HG02970 (cell line): ENCODE measurements around the gene CLDN1.

Experiments
- ATAC-seq: cut with Tn5 transposase; IDR thresholded peaks from one replicate; pipeline ENCODE4 v1.9.1; 2021; ENCODE audit warnings: mild to moderate bottlenecking, moderate library complexity, moderate number of reproducible peaks; ENCODE audit not compliant: unreplicated experiment, low FRiP score

The CLDN1 gene

DNA sequence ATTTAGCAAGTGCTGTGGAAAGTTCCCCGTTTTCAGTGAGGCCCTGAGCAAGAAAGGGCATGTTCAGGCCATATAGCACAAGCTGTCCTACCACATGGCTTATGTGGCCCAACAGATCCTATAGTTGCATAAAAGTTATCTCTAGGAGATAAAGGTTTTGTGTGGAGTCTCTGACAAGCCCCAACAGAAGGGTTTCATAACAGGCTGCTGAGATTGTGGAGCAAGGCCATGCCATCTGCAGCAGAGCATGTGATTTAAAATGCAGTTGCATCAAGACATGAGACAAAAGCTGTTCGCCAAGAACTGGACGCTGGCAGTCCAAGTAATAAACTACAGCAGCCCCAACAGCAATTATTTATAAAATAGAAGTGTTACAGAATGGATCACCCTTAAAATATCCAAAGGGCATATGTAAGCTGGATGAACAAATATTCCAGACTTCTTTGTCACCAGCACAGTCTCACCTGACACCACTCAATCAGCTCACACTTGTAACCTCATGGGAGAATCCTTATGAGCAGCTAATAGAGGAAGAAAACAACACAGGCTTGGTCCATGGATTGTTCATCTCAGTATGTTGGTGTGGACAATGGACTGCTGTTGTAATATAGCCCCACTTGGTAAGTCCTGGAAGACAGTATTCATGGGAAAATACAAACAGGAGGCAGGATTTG, 14.4 kb upstream of the CLDN1 start:
- ATAC-seq = no peak

DNA sequence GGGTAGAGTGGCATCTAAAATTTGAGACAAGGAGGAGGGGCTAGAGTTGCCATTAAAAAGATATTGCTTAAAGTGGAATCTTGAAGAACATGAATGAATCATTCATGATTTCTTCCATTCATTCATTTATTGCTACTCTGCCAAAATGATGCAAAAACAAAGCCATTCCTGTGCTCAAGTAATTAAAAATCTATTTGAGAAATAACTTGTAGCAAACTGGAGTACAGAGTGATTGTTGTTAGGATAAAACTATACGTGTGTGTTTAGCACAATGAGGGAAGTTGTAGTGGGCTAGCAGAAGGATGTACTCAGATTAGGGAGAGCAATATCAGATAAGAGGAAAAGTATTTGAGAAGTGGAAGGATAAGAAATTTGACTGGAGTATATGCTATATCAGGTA, 11.7 kb upstream of the CLDN1 start:
- no peak for ATAC-seq

DNA sequence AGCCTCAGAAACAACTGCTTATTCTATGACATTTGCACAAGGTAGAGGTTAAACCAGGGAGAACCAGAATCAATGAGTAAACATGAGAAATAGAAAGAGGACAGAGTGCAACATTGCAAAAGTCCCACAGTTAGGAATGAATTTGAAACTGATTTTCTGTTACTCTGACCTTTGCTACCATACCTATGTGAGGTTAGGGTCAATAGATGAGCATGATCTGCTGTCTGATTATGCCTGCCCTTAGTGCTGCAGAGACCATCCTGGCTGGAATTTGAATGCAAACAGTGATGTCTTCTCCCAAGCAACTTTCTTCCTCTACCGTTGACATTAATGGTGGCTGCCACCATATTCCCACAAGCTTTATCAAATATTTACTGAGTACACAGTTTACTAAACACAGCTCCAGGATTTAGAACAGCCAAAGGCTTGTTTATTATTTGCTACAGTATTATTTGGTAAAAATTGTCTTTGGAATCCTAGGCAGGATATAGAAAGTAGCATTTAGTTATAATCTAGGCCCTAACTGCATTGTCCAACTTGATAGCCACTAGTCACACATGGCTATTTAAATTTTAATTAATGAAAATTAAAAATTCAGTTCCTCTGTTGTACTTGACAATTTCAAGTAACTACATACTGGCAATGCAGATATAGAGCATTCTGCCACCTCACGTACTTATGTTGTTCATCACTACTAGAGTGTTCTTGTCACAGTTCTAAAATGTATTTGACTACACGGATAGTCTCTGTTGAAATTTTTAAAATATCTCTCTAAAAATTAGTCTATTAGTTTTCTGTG, 8.9 kb upstream of the CLDN1 start:
- ATAC-seq = no peak

DNA sequence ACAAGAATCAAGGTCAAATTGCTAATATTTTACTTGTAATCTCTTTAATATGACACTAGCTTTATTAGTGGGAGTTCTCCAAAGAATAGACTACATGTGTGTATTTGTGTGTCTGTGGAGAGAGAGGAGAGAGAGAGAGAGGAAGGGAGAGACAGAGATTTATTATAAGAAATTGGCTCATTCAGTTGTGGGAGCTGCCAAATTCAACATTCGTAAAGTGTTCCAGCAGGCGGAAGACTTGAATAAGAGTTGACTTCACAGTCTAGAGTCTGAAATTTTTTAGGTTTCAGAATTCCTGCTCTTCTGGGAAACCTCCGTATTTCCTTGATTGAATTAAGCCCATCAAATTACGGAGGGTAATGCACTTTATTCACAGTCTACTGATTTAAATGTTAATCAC, 4.7 kb upstream of the CLDN1 start:
- ATAC-seq = no peak

DNA sequence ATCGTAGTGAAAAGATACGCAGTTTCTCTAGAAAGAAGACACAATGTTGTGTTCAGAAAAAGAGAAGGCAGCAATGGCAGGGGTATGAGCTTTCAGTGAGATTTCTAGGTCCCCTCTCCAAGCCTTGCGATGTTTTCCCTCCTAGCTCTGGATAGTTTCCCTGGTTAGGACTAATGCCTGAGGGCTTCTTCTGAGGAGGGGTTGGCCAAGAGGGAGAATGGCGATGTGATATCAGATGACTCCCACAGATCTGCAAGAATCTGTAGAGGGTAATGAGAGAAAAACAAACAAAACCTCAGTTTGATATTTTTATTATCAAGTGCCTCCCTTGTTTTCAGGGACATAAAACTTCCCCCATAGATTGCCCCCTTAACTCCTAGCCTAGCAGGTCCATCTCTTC, 4.1 kb upstream of the CLDN1 start:
- no peak for ATAC-seq

DNA sequence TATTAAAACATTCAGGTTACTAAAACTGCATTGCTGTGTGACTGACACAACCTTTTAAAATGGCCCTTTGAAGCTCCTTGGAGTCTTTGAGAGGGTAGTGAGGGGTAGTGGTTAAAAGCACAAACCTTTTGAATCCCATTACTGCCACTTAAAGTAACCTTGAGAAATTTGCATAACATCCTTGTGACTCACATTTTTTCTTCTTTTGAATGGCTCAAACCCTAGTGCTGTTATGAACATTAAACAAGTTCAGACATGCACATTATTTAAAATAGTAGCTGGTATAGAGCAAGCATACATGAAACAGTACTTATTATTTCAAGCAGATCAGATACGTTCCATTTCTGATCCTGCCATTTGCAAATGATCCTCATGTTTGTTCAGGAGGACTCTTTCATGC, 3.7 kb upstream of the CLDN1 start:
- no peak for ATAC-seq

DNA sequence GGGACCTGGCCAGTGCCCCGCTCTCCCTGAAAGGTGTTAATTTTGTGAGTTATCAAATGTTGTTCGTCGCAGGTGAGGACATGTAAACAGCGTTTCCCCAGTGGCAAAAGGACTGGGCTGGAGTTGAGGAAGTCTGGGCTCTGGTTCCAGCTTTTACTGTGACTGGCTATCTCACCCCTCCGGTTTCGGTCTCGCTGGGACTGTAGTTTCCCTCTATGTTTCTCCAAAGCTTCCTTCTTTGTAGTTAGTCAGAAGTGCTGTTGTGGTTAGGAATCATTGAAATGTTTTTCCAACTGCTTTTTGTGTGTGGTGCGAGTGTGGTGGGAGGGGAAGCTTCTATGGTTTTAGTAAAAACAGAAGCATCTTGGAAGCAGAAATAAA, 990 bp upstream of the CLDN1 start:
- no peak for ATAC-seq

DNA sequence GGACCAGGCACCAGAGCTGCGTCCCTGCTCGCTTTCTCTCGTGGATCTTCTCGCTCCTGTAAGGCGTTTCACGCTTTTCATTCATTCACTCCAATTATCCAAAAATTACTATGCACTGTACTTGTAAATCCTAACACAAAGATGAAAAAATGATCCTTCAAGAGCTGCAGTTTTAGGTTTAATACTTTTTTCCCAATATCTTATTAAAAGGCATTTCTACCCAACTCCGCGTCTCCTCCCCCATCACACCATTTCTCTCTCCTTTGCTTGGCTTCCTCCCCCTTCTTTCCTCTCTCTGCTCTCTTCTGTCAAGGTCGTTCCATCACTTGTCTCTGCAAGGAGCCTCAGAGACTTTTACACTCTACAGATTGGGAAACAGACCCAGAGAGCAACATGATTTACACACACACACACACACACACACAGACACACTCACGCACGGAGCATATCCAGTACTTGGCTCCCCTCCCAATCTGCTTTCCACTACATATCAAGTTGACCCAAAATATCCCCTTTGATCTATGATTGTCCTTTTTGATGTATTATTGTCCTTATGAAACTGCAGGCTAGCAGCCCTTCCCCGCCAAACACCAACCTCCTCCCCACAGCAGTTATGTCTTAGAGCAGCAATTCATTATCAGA, 479 bp upstream of the CLDN1 start:
- no peak for ATAC-seq

DNA sequence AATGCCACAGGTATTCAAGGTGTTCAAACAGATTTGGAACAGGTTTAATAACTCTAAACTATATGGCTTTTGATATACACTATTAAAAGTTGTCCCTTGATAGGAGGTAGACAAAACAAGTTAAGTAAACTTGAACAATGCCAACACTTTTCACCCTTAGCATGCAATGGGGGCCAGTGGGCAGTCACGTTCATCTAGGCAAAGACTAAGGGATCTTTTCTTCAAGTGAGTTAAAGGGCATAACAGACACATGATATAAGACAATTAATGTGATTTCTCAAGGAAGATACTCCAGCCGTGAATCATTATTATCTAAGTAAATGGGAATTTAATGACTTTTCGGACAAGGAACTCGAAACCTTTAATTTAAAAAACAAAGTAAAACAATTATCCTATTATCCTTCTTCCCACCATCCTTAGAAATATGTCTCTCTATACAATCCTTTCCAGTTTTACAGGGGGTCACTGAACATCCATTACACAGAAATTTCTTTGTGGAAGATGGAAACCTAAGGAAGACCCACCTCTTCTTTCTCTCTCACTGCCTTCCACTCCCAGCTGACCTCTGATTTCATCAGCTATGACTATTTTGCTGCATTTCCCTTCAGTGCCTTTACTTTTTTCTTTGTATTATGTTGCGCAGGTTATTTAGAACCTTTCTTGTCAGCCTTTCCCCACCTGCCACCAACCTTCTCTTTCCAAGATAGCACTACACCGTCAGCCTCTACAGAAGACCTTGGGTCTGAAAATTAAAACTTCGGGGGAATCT, 1.5 kb downstream of the CLDN1 start:
- ATAC-seq = no peak

DNA sequence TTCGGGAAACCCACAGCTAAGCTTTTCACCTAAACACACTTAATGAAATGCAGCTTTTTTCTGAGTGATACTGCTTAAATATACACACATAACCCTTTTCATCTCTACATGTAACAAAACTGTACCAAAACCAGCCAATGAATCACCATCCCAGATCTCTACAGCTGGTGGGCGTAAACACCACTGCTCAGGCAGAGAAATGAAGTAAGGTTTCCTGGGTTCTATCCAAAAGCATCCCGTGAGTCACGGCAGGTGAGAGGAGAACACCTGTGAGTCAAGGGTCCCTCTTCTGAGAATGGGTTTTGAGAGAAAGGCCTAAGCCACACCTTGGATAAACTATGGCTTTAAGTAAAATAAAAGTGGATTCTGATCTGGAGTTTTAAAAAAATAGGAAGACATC, 2.6 kb downstream of the CLDN1 start:
- ATAC-seq = no peak

DNA sequence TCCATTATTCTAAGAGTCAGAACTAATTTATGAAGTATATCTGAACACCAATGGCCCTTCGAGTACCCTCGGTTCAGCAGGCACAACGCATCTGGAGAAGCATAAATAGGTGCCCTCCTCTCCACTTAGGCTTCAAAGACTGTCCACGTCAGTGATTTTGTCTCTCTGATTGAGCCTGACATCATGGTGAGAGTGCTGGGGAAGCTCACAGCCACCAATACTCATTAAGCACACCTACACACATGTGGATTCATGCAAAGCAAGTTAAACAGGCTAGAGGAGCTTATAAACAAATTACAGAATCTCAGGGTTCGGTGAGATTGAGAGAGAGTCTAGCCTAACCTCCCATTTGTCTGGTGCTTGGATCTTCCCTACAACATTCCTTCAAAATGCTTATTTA, 3.6 kb downstream of the CLDN1 start:
- ATAC-seq = no peak

DNA sequence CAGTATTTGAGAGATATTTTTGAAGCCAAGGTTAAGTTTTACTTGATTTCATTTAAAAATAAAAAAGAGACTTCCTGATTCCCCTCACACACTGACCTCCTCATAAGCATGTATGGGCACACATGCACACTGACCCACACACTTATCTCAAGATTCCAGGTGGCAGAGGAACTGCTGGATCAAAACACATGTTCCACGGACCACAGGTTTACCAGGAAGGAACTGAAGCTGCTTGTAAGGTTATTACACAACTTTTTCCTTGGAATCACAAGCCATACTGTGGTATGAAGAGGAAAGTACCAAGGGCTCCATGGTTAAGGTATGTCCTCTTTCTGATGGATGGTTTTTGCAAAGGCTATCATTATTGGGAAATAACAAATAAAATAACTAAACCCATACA, 7.5 kb downstream of the CLDN1 start:
- no peak for ATAC-seq

DNA sequence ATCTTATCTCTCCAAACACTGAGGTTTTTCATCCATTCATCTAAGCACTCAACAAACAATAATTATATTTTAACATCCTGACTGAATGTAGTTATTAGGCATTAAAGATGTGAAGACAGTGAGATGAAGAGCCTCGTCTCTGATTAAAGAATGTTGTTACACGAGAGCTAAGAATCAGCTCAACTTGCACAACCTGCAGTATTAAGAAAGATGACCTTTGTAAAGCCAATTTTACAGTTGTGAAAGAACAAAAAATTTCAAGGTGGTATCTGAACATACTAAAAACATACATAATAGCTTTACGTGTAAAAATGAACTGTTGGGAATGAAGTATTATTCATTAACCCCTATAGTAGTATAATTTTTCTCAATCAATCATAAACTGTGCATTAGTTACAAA, 12.8 kb downstream of the CLDN1 start:
- no peak for ATAC-seq

DNA sequence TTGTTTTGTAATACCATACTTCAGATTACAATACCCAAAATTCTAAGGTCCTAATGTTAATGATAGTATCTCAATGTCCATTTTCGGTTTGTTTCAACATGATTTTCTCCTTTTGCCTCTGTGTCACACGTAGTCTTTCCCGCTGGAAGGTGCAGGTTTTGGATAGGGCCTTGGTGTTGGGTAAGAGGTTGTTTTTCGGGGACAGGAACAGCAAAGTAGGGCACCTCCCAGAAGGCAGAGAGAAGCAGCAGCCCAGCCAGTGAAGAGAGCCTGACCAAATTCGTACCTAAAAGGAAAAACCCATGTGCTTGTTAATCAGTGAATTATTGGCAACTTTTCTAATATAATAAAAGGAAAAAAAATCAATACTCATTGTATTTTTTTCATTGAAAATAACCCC, 14.1 kb downstream of the CLDN1 start:
- no peak for ATAC-seq

DNA sequence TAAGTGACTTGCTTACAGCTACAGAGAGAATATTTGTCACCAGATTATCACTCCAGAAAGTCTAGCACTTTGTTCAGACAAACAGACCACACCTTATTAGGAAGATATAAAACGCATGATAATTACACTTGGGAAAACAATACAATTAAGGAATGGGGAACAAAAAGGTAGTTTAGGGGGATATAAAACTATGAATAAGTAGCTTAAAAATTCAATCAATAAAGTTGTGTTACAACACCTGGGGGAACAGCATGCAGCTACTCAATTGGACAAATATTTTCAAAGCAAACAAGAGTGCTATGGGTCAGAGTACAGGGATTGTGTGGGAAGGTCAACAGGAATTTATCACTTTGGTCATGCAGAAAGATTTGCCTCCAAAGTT, 15.1 kb downstream of the CLDN1 start:
- ATAC-seq = no peak

DNA sequence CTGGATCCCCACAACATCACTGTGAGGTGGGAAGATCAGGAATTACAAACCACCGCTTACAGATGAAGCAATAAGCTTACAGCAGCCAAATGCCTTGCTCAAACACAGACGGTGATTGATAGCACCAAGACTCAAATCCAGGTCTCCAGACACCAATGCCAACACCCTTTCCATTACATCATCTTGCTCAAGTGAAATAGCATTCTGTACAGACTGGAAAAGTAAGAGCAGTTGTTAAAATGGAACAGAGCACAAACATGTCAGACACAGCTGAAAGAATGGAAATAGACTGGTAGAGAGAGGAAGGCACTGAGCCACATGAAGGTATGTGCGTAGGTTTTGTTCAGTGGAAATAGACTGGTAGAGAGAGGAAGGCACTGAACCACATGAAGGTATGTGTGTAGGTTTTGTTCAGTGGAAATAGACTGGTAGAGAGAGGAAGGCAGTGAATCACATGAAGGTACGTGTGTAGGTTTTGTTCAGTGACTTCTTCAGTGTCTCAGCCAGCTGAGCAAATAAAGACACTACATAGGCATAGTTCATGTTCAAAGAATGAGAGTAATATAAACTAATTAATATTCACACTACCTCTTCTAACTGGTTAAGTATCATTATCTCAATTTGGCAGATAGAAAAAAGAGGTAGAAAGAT, 15.6 kb downstream of the CLDN1 start:
- ATAC-seq = no peak

DNA sequence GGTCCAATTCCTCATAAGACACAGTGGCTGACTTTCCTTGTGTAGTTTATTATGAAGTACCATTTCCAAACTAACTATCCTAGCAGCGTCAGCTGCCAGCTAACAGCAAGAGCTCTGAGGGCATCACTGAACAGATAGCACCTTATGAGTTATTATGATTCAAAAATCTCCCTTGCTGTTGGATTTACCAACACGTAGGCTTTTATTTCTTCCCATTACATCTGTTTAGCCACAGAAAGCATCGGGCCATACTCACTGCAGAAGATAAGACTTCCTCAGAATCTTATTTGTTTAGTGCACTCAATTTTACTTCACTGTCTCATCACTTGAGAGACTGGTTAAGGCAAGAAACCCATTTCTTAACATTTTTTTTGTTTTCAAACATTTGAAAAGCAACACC, 16.2 kb downstream of the CLDN1 start:
- ATAC-seq = no peak

DNA sequence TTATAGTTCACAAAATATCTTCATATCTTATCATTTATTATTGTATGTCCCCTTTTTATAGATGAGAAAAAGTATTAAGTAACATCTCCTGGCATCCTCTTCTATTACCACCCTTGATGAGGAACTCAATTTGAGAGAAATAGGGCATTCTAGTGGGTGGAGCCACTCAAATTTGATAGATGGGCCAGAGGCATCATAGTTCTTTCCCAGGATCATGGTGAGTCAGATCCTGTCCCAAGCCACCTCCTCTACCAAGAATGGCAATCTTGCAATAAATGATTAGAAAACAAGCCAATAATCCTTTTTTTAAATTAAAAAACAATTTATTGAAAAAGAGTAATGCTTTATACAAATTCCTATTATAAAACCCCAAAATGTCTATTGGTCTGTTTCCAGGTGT, 16.8 kb downstream of the CLDN1 start:
- no peak for ATAC-seq

DNA sequence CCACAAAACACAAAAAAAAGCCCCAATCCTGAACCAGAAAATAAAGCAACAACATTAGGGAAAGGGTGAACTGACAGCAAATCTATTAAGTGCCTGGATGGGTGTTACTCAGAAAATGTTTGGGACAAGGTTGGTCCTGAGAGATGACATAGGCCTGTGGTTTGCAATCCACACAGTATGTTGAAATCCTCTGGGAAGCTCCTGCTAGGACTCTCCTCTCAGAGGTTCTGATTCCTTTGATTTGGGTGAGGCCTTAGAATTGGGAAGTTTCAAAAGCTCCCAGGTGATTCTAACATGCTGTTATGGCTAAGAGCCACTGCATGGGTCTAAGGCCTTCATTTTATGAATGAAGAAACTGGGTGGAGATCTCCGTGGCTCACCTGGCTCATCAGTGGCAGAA, 18.4 kb downstream of the CLDN1 start:
- ATAC-seq = no peak

DNA sequence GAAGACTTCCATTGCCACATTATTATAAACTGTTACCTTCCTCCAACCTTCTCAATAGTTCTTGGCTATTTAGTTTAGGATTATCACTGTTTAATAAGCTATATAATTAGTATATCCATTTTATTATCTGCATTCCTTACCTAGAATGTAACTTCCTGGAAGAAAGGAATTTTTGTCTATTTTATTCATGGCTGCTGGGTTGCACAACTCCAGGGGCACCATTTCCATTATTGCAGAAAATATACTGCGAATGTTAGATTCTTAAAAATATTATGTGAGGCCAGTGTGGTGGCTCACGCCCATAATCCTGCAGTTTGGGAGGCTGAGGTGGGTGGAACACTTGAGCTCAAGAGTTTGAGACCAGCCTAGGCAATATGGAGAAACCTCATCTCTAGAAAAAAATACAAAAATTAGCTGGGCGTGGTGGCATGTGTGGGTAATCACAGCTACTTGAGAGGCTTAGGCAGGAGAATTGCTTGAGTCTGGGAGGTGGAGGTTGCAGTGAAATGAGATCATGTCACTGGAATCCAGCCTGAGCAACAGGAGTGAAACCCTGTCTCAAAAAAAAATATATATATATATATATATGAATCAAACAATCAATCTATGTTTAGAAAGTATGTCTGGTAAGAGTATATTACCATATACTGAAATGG, 19.9 kb downstream of the CLDN1 start:
- ATAC-seq = no peak
